ENCODE data around the gene ALDH5A1.

The ALDH5A1 gene

GRCh38 chr6:24535210-24535609 is 40.4 kb downstream of the ALDH5A1 start:
- H2AFZ ChIP-seq (ENCODE audit: low read length), result no peak overlapping the region
- WGBS, 2 donors (ENCODE audit: extremely low coverage in 2 of 2, insufficient read length in 2 of 2, insufficient replicate concordance in 1 of 2), result no CpG with 5 or more reads among the region's 3 CpGs

GRCh38 chr6:24536466-24536865 is 41.7 kb downstream of the ALDH5A1 start:
- no peaks in the 10 kb centered on the region for H3K9me3 ChIP-seq (replicated peaks in 1 of 2; ENCODE audit: control insufficient read depth in 2 of 2, insufficient read depth in 1 of 2, low read depth in 1 of 2, low read length in 2 of 2)
- no peak overlapping the region for H2BK15ac ChIP-seq (ENCODE audit: low read length)
- no peak overlapping the region for H3K4me2 ChIP-seq (ENCODE audit: insufficient read depth, low read length, poor library complexity, severe bottlenecking)
- no peak overlapping the region for H3K9ac ChIP-seq (ENCODE audit: low read depth, low read length, poor library complexity)
- peaks cover 0 to 4% of the 10 kb centered on the region in 2 donors for H3K4me1 ChIP-seq (ENCODE audit: control insufficient read depth in 2 of 2, insufficient read depth in 1 of 2, low read depth in 1 of 2, low read length in 2 of 2)
- H3K36me3 ChIP-seq (replicated peaks in 1 of 2; ENCODE audit: control insufficient read depth in 2 of 2, insufficient read depth in 2 of 2, low read length in 2 of 2), result peaks cover 0 to 29% of the 10 kb centered on the region in 2 donors
- no peaks in the 10 kb centered on the region for H3K79me1 ChIP-seq (ENCODE audit: low read depth, low read length)
- H2AK5ac ChIP-seq (ENCODE audit: low read depth, low read length), result no peak overlapping the region
- no peak overlapping the region for H3K23ac ChIP-seq (ENCODE audit: low read depth, low read length, poor library complexity)
- no peak overlapping the region for H4K8ac ChIP-seq (ENCODE audit: low read depth, low read length)
- H3K4me3 ChIP-seq (ENCODE audit: low read length in 2 of 2), result no peak overlapping the region
- no peak overlapping the region for H3K14ac ChIP-seq (ENCODE audit: low read length)
- no peak overlapping the region for H2BK12ac ChIP-seq (ENCODE audit: low read length)
- WGBS, 2 donors (ENCODE audit: extremely low coverage in 2 of 2, insufficient read length in 2 of 2, insufficient replicate concordance in 1 of 2), result no CpG with 5 or more reads among the region's 4 CpGs
- H2BK5ac ChIP-seq (ENCODE audit: low read length), result no peak overlapping the region
- H3K27me3 ChIP-seq (ENCODE audit: control insufficient read depth in 3 of 3, insufficient read depth in 3 of 3, low read depth in 1 of 3, low read length in 3 of 3), result no peaks in the 10 kb centered on the region
- H4K91ac ChIP-seq (ENCODE audit: low read depth, low read length, poor library complexity), result no peak overlapping the region
- H3K4ac ChIP-seq (ENCODE audit: low read length), result no peak overlapping the region
- DNase-seq (ENCODE audit: low spot score), result no peak
- H2BK120ac ChIP-seq (ENCODE audit: low read depth, low read length), result no peak overlapping the region
- H2AFZ ChIP-seq (ENCODE audit: low read length), result no peak overlapping the region
- no peak overlapping the region for H3K27ac ChIP-seq (replicated peaks; ENCODE audit: low read length)
- no peak overlapping the region for H3K18ac ChIP-seq (ENCODE audit: low read length)

More at GRCh38 chr6:24535210-24535609, 40.4 kb downstream of the ALDH5A1 start:
- Histone ChIP-seq H3K23ac (ENCODE audit: low read depth, low read length, poor library complexity) (no peak overlapping the region), H3K4ac (ENCODE audit: low read length) (no peak overlapping the region), H3K79me1 (ENCODE audit: low read depth, low read length) (no peaks in the 10 kb centered on the region), H3K4me1 (ENCODE audit: control insufficient read depth in 2 of 2, insufficient read depth in 1 of 2, low read depth in 1 of 2, low read length in 2 of 2) (peaks cover 0 to 4% of the 10 kb centered on the region in 2 donors), H2AK5ac (ENCODE audit: low read depth, low read length) (no peak overlapping the region), H3K36me3 (replicated peaks in 1 of 2; ENCODE audit: control insufficient read depth in 2 of 2, insufficient read depth in 2 of 2, low read length in 2 of 2) (peaks cover 0 to 29% of the 10 kb centered on the region in 2 donors), H2BK12ac (ENCODE audit: low read length) (no peak overlapping the region), H3K18ac (ENCODE audit: low read length) (no peak overlapping the region), H3K27ac (replicated peaks; ENCODE audit: low read length) (no peak overlapping the region), H3K9me3 (replicated peaks in 1 of 2; ENCODE audit: control insufficient read depth in 2 of 2, insufficient read depth in 1 of 2, low read depth in 1 of 2, low read length in 2 of 2) (no peaks in the 10 kb centered on the region), H2BK5ac (ENCODE audit: low read length) (no peak overlapping the region), H3K14ac (ENCODE audit: low read length) (no peak overlapping the region), H4K91ac (ENCODE audit: low read depth, low read length, poor library complexity) (no peak overlapping the region), H2BK15ac (ENCODE audit: low read length) (no peak overlapping the region), H3K4me3 (ENCODE audit: low read length in 2 of 2) (no peak overlapping the region), H3K27me3 (ENCODE audit: control insufficient read depth in 3 of 3, insufficient read depth in 3 of 3, low read depth in 1 of 3, low read length in 3 of 3) (no peaks in the 10 kb centered on the region), H4K8ac (ENCODE audit: low read depth, low read length) (no peak overlapping the region), H3K4me2 (ENCODE audit: insufficient read depth, low read length, poor library complexity, severe bottlenecking) (no peak overlapping the region), H3K9ac (ENCODE audit: low read depth, low read length, poor library complexity) (no peak overlapping the region), H2BK120ac (ENCODE audit: low read depth, low read length) (no peak overlapping the region)
- DNase-seq (ENCODE audit: low spot score), result no peak

GRCh38 chr6:24537082-24537699 is 42.4 kb downstream of the ALDH5A1 start:
- no peak overlapping the region for H3K4ac ChIP-seq (ENCODE audit: low read length)
- no peak overlapping the region for H2BK12ac ChIP-seq (ENCODE audit: low read length)
- H3K9me3 ChIP-seq (replicated peaks in 1 of 2; ENCODE audit: control insufficient read depth in 2 of 2, insufficient read depth in 1 of 2, low read depth in 1 of 2, low read length in 2 of 2), result no peaks in the 10 kb centered on the region
- no peak overlapping the region for H3K27ac ChIP-seq (replicated peaks; ENCODE audit: low read length)
- H4K8ac ChIP-seq (ENCODE audit: low read depth, low read length), result no peak overlapping the region
- peaks cover 0 to 25% of the 10 kb centered on the region in 2 donors for H3K36me3 ChIP-seq (replicated peaks in 1 of 2; ENCODE audit: control insufficient read depth in 2 of 2, insufficient read depth in 2 of 2, low read length in 2 of 2)
- no CpG with 5 or more reads among the region's 8 CpGs for WGBS, 2 donors (ENCODE audit: extremely low coverage in 2 of 2, insufficient read length in 2 of 2, insufficient replicate concordance in 1 of 2)
- no peak overlapping the region for H2BK120ac ChIP-seq (ENCODE audit: low read depth, low read length)
- no peak overlapping the region for H3K9ac ChIP-seq (ENCODE audit: low read depth, low read length, poor library complexity)
- no peak overlapping the region for H2AK5ac ChIP-seq (ENCODE audit: low read depth, low read length)
- no peak overlapping the region for H3K4me3 ChIP-seq (ENCODE audit: low read length in 2 of 2)
- H3K18ac ChIP-seq (ENCODE audit: low read length), result no peak overlapping the region
- no peak overlapping the region for H2AFZ ChIP-seq (ENCODE audit: low read length)
- H2BK5ac ChIP-seq (ENCODE audit: low read length), result no peak overlapping the region
- H3K4me1 ChIP-seq (ENCODE audit: control insufficient read depth in 2 of 2, insufficient read depth in 1 of 2, low read depth in 1 of 2, low read length in 2 of 2), result peaks cover 0 to 4% of the 10 kb centered on the region in 2 donors
- no peak overlapping the region for H3K14ac ChIP-seq (ENCODE audit: low read length)
- H3K4me2 ChIP-seq (ENCODE audit: insufficient read depth, low read length, poor library complexity, severe bottlenecking), result no peak overlapping the region
- no peak for DNase-seq (ENCODE audit: low spot score)
- no peak overlapping the region for H4K91ac ChIP-seq (ENCODE audit: low read depth, low read length, poor library complexity)
- no peak overlapping the region for H2BK15ac ChIP-seq (ENCODE audit: low read length)
- no peak overlapping the region for H3K23ac ChIP-seq (ENCODE audit: low read depth, low read length, poor library complexity)
- no peaks in the 10 kb centered on the region for H3K79me1 ChIP-seq (ENCODE audit: low read depth, low read length)
- H3K27me3 ChIP-seq (ENCODE audit: control insufficient read depth in 3 of 3, insufficient read depth in 3 of 3, low read depth in 1 of 3, low read length in 3 of 3), result no peaks in the 10 kb centered on the region

- Histone ChIP-seq H2AK5ac (ENCODE audit: low read depth, low read length) (no peak overlapping the region), H3K4me1 (ENCODE audit: control insufficient read depth in 2 of 2, insufficient read depth in 1 of 2, low read depth in 1 of 2, low read length in 2 of 2) (peaks cover 0 to 4% of the 10 kb centered on the region in 2 donors), H3K18ac (ENCODE audit: low read length) (no peak overlapping the region), H3K36me3 (replicated peaks in 1 of 2; ENCODE audit: control insufficient read depth in 2 of 2, insufficient read depth in 2 of 2, low read length in 2 of 2) (peaks cover 0 to 22% of the 10 kb centered on the region in 2 donors), H3K4me2 (ENCODE audit: insufficient read depth, low read length, poor library complexity, severe bottlenecking) (no peak overlapping the region), H2BK5ac (ENCODE audit: low read length) (no peak overlapping the region), H4K8ac (ENCODE audit: low read depth, low read length) (no peak overlapping the region), H2AFZ (ENCODE audit: low read length) (no peak overlapping the region), H3K9ac (ENCODE audit: low read depth, low read length, poor library complexity) (no peak overlapping the region), H3K4me3 (ENCODE audit: low read length in 2 of 2) (no peak overlapping the region), H2BK120ac (ENCODE audit: low read depth, low read length) (no peak overlapping the region), H4K91ac (ENCODE audit: low read depth, low read length, poor library complexity) (no peak overlapping the region), H3K23ac (ENCODE audit: low read depth, low read length, poor library complexity) (no peak overlapping the region), H3K27me3 (ENCODE audit: control insufficient read depth in 3 of 3, insufficient read depth in 3 of 3, low read depth in 1 of 3, low read length in 3 of 3) (no peaks in the 10 kb centered on the region), H2BK15ac (ENCODE audit: low read length) (no peak overlapping the region), H2BK12ac (ENCODE audit: low read length) (no peak overlapping the region), H3K9me3 (replicated peaks in 1 of 2; ENCODE audit: control insufficient read depth in 2 of 2, insufficient read depth in 1 of 2, low read depth in 1 of 2, low read length in 2 of 2) (no peaks in the 10 kb centered on the region), H3K4ac (ENCODE audit: low read length) (no peak overlapping the region), H3K27ac (replicated peaks; ENCODE audit: low read length) (no peak overlapping the region), H3K79me1 (ENCODE audit: low read depth, low read length) (no peaks in the 10 kb centered on the region), H3K14ac (ENCODE audit: low read length) (no peak overlapping the region)
- DNase-seq (ENCODE audit: low spot score), result no peak
- no CpG with 5 or more reads among the region's 8 CpGs for WGBS, 2 donors (ENCODE audit: extremely low coverage in 2 of 2, insufficient read length in 2 of 2, insufficient replicate concordance in 1 of 2)
These were observed 43.1 kb downstream of the ALDH5A1 start for GRCh38 chr6:24537771-24538385.

Data from neuronal stem cell (in vitro differentiated cells).